Aorta (tissue), 5 donors: ENCODE measurements around the gene REEP5. TPM values are rescaled to one million over a fixed set of nuclear protein-coding genes. Genes with fewer than 3 reads are reported as not detected.

ENCODE experiments used
- ATAC-seq: fragments of 200-7000 bp; cut with Tn5 transposase; one replicate; pipeline ENCODE4 v1.9.1; 2022; ENCODE audit warnings: moderate library complexity; ENCODE audit not compliant: low FRiP score
- DNase-seq, 2 donors: peaks; one replicate each; pipeline ENCODE4 v3.0.0-alpha.2; 2020
- H3K27ac ChIP-seq, 2 donors: one replicate each; pipeline ENCODE4 v1.5.1; 2013; ENCODE audit warnings: low read length in 2 of 2, mild to moderate bottlenecking in 2 of 2, moderate library complexity in 2 of 2, control low read depth in 1 of 2, inconsistent platforms in 1 of 2, low read depth in 1 of 2
- H3K27me3 ChIP-seq, 2 donors: one replicate each; pipeline ENCODE4 v1.6.1; 2013; ENCODE audit warnings: control low read depth in 1 of 2, low read length in 1 of 2, mild to moderate bottlenecking in 1 of 2, moderate library complexity in 1 of 2; ENCODE audit not compliant: insufficient read depth in 2 of 2, control insufficient read depth in 1 of 2
- H3K36me3 ChIP-seq, 2 donors: one replicate each; pipeline ENCODE4 v1.6.1; 2013; ENCODE audit warnings: control low read depth in 1 of 2, low read length in 1 of 2, mild to moderate bottlenecking in 1 of 2; ENCODE audit not compliant: insufficient read depth in 2 of 2, control insufficient read depth in 1 of 2
- H3K4me1 ChIP-seq, 2 donors: one replicate each; pipeline ENCODE4 v1.6.1; 2013; ENCODE audit warnings: low read length in 2 of 2, control low read depth in 1 of 2, mild to moderate bottlenecking in 1 of 2, moderate library complexity in 1 of 2; ENCODE audit not compliant: insufficient read depth in 2 of 2, control insufficient read depth in 1 of 2
- H3K4me3 ChIP-seq, 2 donors: one replicate each; pipeline ENCODE4 v1.5.1; 2013; ENCODE audit warnings: low read length in 2 of 2, control low read depth in 1 of 2, mild to moderate bottlenecking in 1 of 2
- H3K9me3 ChIP-seq: one replicate; pipeline ENCODE4 v1.6.1; 2013; ENCODE audit warnings: mild to moderate bottlenecking, low read length; ENCODE audit not compliant: control insufficient read depth
- WGBS, 2 donors: extraction: QIAGEN DNeasy Blood & Tissue Kit; methylation state at CpG; one replicate each; pipeline ENCODE4 v1.1.7; 2013; 5-methylcytosine and 5-hydroxymethylcytosine counted together
- intact Hi-C, 2 donors: fragments of 100-400 bp; cut with DNase I; formaldehyde crosslinking; loops; one replicate each; pipeline versions ENCODE4 v1.14.2 to v1.15.0; 2022
- polyA plus RNA-seq, 2 donors: library from polyadenylated mRNA; stranded (reverse); fragments of 200-250 nt; gene quantifications; one replicate each; pipeline ENCODE4 v1.2.3, GENCODE V29; 2013
- total RNA-seq, 2 donors: library from RNA; stranded (reverse); fragmentation: NEBNext Ultra II Directional; extraction: Animal tissue kit (Norgen Biotek cat#: 25700); gene quantifications; one replicate each; pipeline ENCODE4 v1.2.1, GENCODE V29; 2021
- donor health status: healthy with polysubstance abuse.
- donor health status: Bipolar disorder and iron deficiency.
- donor health status: DM: no; HTN: no; CAD: no.
- donor health status: DM: no; HTN: no; CAD: no.
- donor health status: DM: yes; HTN: yes; CAD: no.

The REEP5 gene
- total and polyA plus RNA-seq, 4 donors = 74.4 to 88.5 (median 80.0) TPM

GRCh38 chr5:112857866-112858265 lies 64.2 kb downstream of the REEP5 start:
- no peaks in the 10 kb centered on the region for H3K9me3 ChIP-seq
- H3K27ac ChIP-seq = no peak overlapping the region
- no peak overlapping the region for H3K4me3 ChIP-seq
- H3K27me3 ChIP-seq = no peaks in the 10 kb centered on the region
- ATAC-seq (no peak), DNase-seq (no peak)
- no peaks in the 10 kb centered on the region for H3K4me1 ChIP-seq
- intact Hi-C loops = no loop called here
- no peaks in the 10 kb centered on the region for H3K36me3 ChIP-seq

- H3K27me3 ChIP-seq = no peaks in the 10 kb centered on the region
- WGBS, 2 donors = 72 to 74% methylated on average over 1 of the region's 1 CpG
- no peaks in the 10 kb centered on the region for H3K4me1 ChIP-seq
- H3K4me3 ChIP-seq = no peak overlapping the region
- intact Hi-C loops = no loop called here
- ATAC-seq (no peak), DNase-seq (no peak)
- H3K9me3 ChIP-seq = no peaks in the 10 kb centered on the region
- H3K27ac ChIP-seq = no peak overlapping the region
- H3K36me3 ChIP-seq = no peaks in the 10 kb centered on the region
These were observed 67.4 kb downstream of the REEP5 start for GRCh38 chr5:112854651-112855050.

DNA sequence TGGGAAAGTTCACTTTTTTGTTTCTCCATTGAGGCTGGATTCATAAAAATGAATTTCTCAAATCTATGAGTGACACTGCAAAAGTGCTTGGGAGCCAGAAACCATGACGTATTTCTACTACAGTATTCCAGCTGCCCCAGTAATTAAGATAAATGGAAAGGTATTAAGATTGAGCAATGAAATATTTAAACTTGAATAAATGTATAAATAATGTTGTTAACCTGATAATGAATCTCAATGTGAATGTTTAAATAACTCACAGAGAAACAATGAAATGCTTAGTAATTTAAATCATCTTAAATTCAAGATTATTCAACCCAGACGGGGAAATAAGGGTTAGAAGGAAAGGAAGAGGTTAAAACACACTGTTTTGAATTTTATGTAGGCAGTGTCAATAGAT lies 72.1 kb downstream of the REEP5 start:
- ATAC-seq = no peak
- DNase-seq = no peak
- H3K4me3 ChIP-seq = no peak overlapping the region
- no peaks in the 10 kb centered on the region for H3K27me3 ChIP-seq
- H3K27ac ChIP-seq = no peak overlapping the region
- H3K9me3 ChIP-seq = no peaks in the 10 kb centered on the region
- WGBS, 2 donors = 28 to 38% methylated on average over 2 of the region's 2 CpGs
- H3K36me3 ChIP-seq = no peaks in the 10 kb centered on the region
- H3K4me1 ChIP-seq = no peaks in the 10 kb centered on the region
- intact Hi-C loops = loop anchor here in 1 of 2 donors (5.0 kb wide), 1 partner anchor 298 kb away; no protein-coding TSS in a partner anchor

GRCh38 chr5:112848116-112848811 lies 73.8 kb downstream of the REEP5 start:
- DNase-seq = no peak
- intact Hi-C loops = loop anchor here in 1 of 2 donors (5.0 kb wide), 1 partner anchor 296 kb away; no protein-coding TSS in a partner anchor
- Histone ChIP-seq H3K4me1 (no peaks in the 10 kb centered on the region), H3K4me3 (no peak overlapping the region), H3K9me3 (no peaks in the 10 kb centered on the region), H3K27me3 (no peaks in the 10 kb centered on the region), H3K27ac (no peak overlapping the region), H3K36me3 (no peaks in the 10 kb centered on the region)
- whole genome bisulfite sequencing, 2 donors = 38 to 48% methylated on average over 8 of the region's 8 CpGs
- peak; percentile 85 for ATAC-seq

DNA sequence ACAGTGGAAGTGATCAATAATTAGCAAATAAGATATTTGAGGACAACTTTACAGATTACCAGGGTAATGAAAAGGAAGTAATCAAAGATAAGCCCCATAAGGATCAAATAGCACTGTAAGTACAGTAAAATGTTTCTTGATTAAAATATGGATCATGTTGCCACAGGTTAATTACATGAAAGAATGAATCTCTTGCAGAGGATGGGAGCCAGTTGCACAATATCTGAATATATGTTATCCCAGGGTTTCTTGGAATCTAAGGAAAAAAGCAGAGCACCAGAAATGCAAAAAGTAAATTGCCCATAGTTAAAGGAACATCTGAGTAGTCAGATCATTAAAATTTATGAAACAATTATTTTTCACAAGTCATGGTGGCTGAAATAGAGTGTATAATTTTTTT lies 74.7 kb downstream of the REEP5 start:
- no peaks in the 10 kb centered on the region for H3K9me3 ChIP-seq
- DNase-seq (no peak), ATAC-seq (no peak)
- H3K4me3 ChIP-seq = no peak overlapping the region
- no peaks in the 10 kb centered on the region for H3K27me3 ChIP-seq
- intact Hi-C loops = loop anchor here in 1 of 2 donors (5.0 kb wide), 1 partner anchor 295 kb away; no protein-coding TSS in a partner anchor
- H3K36me3 ChIP-seq = no peaks in the 10 kb centered on the region
- no peak overlapping the region for H3K27ac ChIP-seq
- no peaks in the 10 kb centered on the region for H3K4me1 ChIP-seq

- no peaks in the 10 kb centered on the region for H3K9me3 ChIP-seq
- H3K4me1 ChIP-seq = no peaks in the 10 kb centered on the region
- H3K27me3 ChIP-seq = no peaks in the 10 kb centered on the region
- no peak for DNase-seq
- H3K36me3 ChIP-seq = no peaks in the 10 kb centered on the region
- intact Hi-C loops = loop anchor here in 1 of 2 donors (5.0 kb wide), 1 partner anchor 294 kb away; no protein-coding TSS in a partner anchor
- WGBS, 2 donors = 72 to 81% methylated on average over 5 of the region's 5 CpGs
- ATAC-seq = no peak
- H3K27ac ChIP-seq = no peak overlapping the region
- no peak overlapping the region for H3K4me3 ChIP-seq
These were observed 75.5 kb downstream of the REEP5 start for GRCh38 chr5:112846556-112846955.

GRCh38 chr5:112844489-112844888 lies 77.5 kb downstream of the REEP5 start:
- 51 to 67% methylated on average over 1 of the region's 1 CpG for WGBS, 2 donors
- H3K4me3 ChIP-seq = no peak overlapping the region
- intact Hi-C loops = no loop called here
- ATAC-seq = no peak
- H3K27ac ChIP-seq = no peak overlapping the region
- DNase-seq = no peak
- no peaks in the 10 kb centered on the region for H3K4me1 ChIP-seq
- H3K36me3 ChIP-seq = no peaks in the 10 kb centered on the region
- H3K9me3 ChIP-seq = no peaks in the 10 kb centered on the region
- H3K27me3 ChIP-seq = no peaks in the 10 kb centered on the region

GRCh38 chr5:112833971-112834370 lies 88.1 kb downstream of the REEP5 start:
- peaks cover 4 to 14% of the 10 kb centered on the region in 2 donors for H3K36me3 ChIP-seq
- no peaks in the 10 kb centered on the region for H3K27me3 ChIP-seq
- H3K4me3 ChIP-seq = no peak overlapping the region
- WGBS, 2 donors = 96% methylated on average over 13 of the region's 13 CpGs
- DNase-seq (no peak), ATAC-seq (no peak)
- no peaks in the 10 kb centered on the region for H3K4me1 ChIP-seq
- H3K27ac ChIP-seq = no peak overlapping the region
- H3K9me3 ChIP-seq = no peaks in the 10 kb centered on the region
- intact Hi-C loops = no loop called here

DNA sequence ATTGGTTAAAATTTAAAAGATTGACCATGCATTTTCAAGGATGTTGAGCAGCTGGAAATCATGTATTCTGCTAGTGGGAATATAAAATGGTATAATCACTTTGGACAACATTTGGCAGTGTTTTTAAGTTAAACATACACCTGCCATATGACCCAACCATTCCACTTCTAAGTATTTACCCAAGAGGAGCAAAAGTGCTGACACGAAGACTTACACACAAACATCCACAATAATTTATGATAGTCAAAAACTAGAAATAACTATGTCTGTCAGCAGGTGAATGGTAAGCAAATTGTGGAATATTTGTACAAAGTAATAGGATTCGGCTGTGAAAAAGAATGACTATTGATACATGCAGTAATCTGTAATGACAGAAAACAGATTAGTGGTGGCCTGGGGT lies 91.6 kb downstream of the REEP5 start:
- no peaks in the 10 kb centered on the region for H3K9me3 ChIP-seq
- intact Hi-C loops = no loop called here
- no peak for ATAC-seq
- H3K4me3 ChIP-seq = no peak overlapping the region
- H3K27ac ChIP-seq = no peak overlapping the region
- no peaks in the 10 kb centered on the region for H3K27me3 ChIP-seq
- peaks cover 2 to 5% of the 10 kb centered on the region in 2 donors for H3K36me3 ChIP-seq
- 85 to 88% methylated on average over 2 of the region's 2 CpGs for WGBS, 2 donors
- no peaks in the 10 kb centered on the region for H3K4me1 ChIP-seq
- DNase-seq = no peak
